ENCODE results near the gene TMEM109. TPM values are rescaled to one million over a fixed set of nuclear protein-coding genes. Genes with fewer than 3 reads are reported as not detected.

The TMEM109 gene
- total and polyA plus RNA-seq, 2 of the 4 experiments (the other 2 are of a cell fraction) = 15.1 to 69.7 TPM

DNA sequence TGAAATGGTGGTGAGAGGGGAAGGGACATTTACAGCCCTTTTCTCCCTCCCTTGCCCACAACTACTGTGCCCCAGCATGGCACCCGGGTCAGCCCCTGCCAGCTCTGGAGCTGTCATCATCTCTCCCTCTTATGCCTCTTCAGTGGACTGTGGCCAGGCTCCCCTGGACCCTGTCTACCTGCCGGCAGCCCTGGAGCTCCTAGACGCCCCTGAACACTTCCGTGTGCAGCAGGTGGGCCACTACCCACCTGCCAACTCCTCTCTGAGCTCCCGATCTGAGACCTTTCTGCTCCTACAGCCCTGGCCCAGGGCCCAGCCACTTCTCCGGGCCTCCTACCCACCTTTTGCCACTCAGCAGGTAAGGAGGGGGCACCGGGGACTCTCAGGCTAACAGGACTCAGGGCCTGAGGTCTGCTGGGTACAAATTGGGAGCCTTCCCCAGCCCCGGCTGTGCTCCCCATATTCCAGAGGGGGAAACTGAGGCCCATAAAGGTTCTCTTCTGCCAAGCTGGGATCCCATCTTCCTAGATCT is 13.2 kb downstream of the TMEM109 start:
- POLR2A ChIA-PET (ENCODE audit: unreplicated experiment) = no interaction called here
- H3K4me2 ChIP-seq (ENCODE audit: low read depth, low read length) = no peak overlapping the region

More for the DNA sequence above, 13.2 kb downstream of the TMEM109 start:
- Histone ChIP-seq H3K14ac (replicated peaks; ENCODE audit: low read depth, low read length) (no peak overlapping the region), H3K27me3 (ENCODE audit: control insufficient read depth, insufficient read depth, low read length) (no peaks in the 10 kb centered on the region), H3K9me1 (ENCODE audit: insufficient read depth, low read length) (peaks cover 7% of the 10 kb centered on the region; the same call in 1 of the 2 replicates), H4K5ac (ENCODE audit: low read depth, low read length) (no peak overlapping the region), H3K79me1 (ENCODE audit: low read depth in 1 of 2, low read length in 2 of 2) (peaks cover 5 to 28% of the 10 kb centered on the region in 2 experiments; a peak in 3 of 4 replicates), H3K9me3 (ENCODE audit: control insufficient read depth, insufficient read depth, low read length) (no peaks in the 10 kb centered on the region), H2BK5ac (ENCODE audit: low read depth, low read length, poor library complexity, severe bottlenecking) (no peak overlapping the region), H2BK120ac (ENCODE audit: low read depth, low read length) (no peak overlapping the region), H3K4me1 (ENCODE audit: control insufficient read depth, insufficient read depth, low read length) (peaks cover 14% of the 10 kb centered on the region), H3K23ac (ENCODE audit: low read depth, low read length) (no peak overlapping the region), H3K9ac (ENCODE audit: low read depth, low read length) (no peak overlapping the region), H3K4me3 (ENCODE audit: insufficient read depth, low read depth, low read length) (no peak overlapping the region), H4K91ac (ENCODE audit: insufficient read depth, low read depth, low read length) (no peak overlapping the region), H2BK15ac (ENCODE audit: low read depth, low read length) (no peak overlapping the region), H3K4ac (ENCODE audit: low read depth, low read length) (no peak overlapping the region), H2AFZ (replicated peaks; ENCODE audit: low read length, poor library complexity) (no peak overlapping the region), H2AK9ac (replicated peaks; ENCODE audit: low read depth, low read length, poor library complexity) (no peak overlapping the region), H2BK20ac (ENCODE audit: low read depth, low read length) (no peak overlapping the region), H3K27ac (ENCODE audit: insufficient read depth, low read length) (no peak overlapping the region), H3K36me3 (ENCODE audit: control insufficient read depth, insufficient read depth, low read length) (peaks cover 36% of the 10 kb centered on the region), H4K8ac (ENCODE audit: low read depth in 2 of 2, low read length in 2 of 2) (no peak overlapping the region), H2AK5ac (ENCODE audit: low read depth, low read length) (no peak overlapping the region), H3K18ac (ENCODE audit: low read depth, low read length) (no peak overlapping the region), H3K56ac (ENCODE audit: extremely low read depth, insufficient read depth, low read length) (no peak overlapping the region), H4K20me1 (ENCODE audit: insufficient read depth, low read length) (peaks cover 12% of the 10 kb centered on the region)
- DNase-seq = no peak
- 80% methylated on average over 1 of the region's 8 CpGs; no CpG with 5 or more reads in 1 of the 2 experiments for WGBS, 2 experiments (ENCODE audit: extremely low coverage in 2 of 2, insufficient read length in 1 of 2)
- intact Hi-C loops (cut with micrococcal nuclease) = no loop called here
- CTCF ChIA-PET = no interaction called here
- dilution Hi-C loops (cut with HindIII; ENCODE audit: low sequenced_read_pairs, unreplicated experiment) = no loop called here
- ATAC-seq (ENCODE audit: low read depth) = no peak
- TF ChIP-seq MAFK (IDR thresholded peaks at IDR 0.05; ENCODE audit: low read depth, low read length) (no peak), MXI1 (IDR thresholded peaks at IDR 0.05; ENCODE audit: borderline replicate concordance, low read depth, low read length) (no peak), NFE2L2 (IDR thresholded peaks at IDR 0.05; ENCODE audit: low read depth, low read length) (no peak), POLR2A (IDR thresholded peaks at IDR 0.05; ENCODE audit: low read depth, low read length) (no peak), CEBPB (IDR thresholded peaks at IDR 0.05; ENCODE audit: low read depth, low read length) (no peak), RAD21 (IDR thresholded peaks at IDR 0.05; ENCODE audit: low read length) (no peak), CHD1 (IDR thresholded peaks at IDR 0.05; ENCODE audit: low read depth, low read length) (no peak), MAZ (IDR thresholded peaks at IDR 0.05; ENCODE audit: borderline replicate concordance, low read depth, low read length) (no peak), FOS (IDR thresholded peaks at IDR 0.05; ENCODE audit: low read depth, low read length) (no peak), RFX5 (IDR thresholded peaks at IDR 0.05; ENCODE audit: low read depth, low read length) (no peak), SMC3 (IDR thresholded peaks at IDR 0.05; ENCODE audit: low read depth, low read length) (no peak), BHLHE40 (IDR thresholded peaks at IDR 0.05; ENCODE audit: low read depth, low read length) (no peak), RCOR1 (IDR thresholded peaks at IDR 0.05; ENCODE audit: insufficient replicate concordance, low read length) (no peak)
- TF ChIP-seq, protein P1, sequence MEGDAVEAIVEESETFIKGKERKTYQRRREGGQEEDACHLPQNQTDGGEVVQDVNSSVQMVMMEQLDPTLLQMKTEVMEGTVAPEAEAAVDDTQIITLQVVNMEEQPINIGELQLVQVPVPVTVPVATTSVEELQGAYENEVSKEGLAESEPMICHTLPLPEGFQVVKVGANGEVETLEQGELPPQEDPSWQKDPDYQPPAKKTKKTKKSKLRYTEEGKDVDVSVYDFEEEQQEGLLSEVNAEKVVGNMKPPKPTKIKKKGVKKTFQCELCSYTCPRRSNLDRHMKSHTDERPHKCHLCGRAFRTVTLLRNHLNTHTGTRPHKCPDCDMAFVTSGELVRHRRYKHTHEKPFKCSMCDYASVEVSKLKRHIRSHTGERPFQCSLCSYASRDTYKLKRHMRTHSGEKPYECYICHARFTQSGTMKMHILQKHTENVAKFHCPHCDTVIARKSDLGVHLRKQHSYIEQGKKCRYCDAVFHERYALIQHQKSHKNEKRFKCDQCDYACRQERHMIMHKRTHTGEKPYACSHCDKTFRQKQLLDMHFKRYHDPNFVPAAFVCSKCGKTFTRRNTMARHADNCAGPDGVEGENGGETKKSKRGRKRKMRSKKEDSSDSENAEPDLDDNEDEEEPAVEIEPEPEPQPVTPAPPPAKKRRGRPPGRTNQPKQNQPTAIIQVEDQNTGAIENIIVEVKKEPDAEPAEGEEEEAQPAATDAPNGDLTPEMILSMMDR (conservative IDR thresholded peaks at IDR 0.05; ENCODE audit: low read depth, low read length) = no peak
- TF ChIP-seq, protein P2, sequence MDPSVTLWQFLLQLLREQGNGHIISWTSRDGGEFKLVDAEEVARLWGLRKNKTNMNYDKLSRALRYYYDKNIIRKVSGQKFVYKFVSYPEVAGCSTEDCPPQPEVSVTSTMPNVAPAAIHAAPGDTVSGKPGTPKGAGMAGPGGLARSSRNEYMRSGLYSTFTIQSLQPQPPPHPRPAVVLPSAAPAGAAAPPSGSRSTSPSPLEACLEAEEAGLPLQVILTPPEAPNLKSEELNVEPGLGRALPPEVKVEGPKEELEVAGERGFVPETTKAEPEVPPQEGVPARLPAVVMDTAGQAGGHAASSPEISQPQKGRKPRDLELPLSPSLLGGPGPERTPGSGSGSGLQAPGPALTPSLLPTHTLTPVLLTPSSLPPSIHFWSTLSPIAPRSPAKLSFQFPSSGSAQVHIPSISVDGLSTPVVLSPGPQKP (IDR thresholded peaks at IDR 0.05; ENCODE audit: borderline replicate concordance, low read depth, low read length) = no peak
- TF ChIP-seq, protein P3, sequence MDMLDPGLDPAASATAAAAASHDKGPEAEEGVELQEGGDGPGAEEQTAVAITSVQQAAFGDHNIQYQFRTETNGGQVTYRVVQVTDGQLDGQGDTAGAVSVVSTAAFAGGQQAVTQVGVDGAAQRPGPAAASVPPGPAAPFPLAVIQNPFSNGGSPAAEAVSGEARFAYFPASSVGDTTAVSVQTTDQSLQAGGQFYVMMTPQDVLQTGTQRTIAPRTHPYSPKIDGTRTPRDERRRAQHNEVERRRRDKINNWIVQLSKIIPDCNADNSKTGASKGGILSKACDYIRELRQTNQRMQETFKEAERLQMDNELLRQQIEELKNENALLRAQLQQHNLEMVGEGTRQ (IDR thresholded peaks at IDR 0.05; ENCODE audit: low read depth, low read length) = no peak
- in situ Hi-C loops (cut with MboI; ENCODE audit: low sequenced_read_pairs) = no loop called here
- BruUV-seq (replicated peaks) = no TSS peak
